ENCODE results near the gene PTPN5.
"Not testable (repeated sequence)": the region's sequence is repeated elsewhere in the genome, so short reads cannot be mapped to it uniquely, and the experiment has no call there.

PTPN5 gene

GRCh38 chr11:18709414-18709813 is 82.2 kb downstream of the PTPN5 start:
- DNase-seq (ENCODE audit: low read depth) = no peak

- DNase-seq (ENCODE audit: low read depth) = no peak
Observed at GRCh38 chr11:18707811-18708340, 83.7 kb downstream of the PTPN5 start.

DNA sequence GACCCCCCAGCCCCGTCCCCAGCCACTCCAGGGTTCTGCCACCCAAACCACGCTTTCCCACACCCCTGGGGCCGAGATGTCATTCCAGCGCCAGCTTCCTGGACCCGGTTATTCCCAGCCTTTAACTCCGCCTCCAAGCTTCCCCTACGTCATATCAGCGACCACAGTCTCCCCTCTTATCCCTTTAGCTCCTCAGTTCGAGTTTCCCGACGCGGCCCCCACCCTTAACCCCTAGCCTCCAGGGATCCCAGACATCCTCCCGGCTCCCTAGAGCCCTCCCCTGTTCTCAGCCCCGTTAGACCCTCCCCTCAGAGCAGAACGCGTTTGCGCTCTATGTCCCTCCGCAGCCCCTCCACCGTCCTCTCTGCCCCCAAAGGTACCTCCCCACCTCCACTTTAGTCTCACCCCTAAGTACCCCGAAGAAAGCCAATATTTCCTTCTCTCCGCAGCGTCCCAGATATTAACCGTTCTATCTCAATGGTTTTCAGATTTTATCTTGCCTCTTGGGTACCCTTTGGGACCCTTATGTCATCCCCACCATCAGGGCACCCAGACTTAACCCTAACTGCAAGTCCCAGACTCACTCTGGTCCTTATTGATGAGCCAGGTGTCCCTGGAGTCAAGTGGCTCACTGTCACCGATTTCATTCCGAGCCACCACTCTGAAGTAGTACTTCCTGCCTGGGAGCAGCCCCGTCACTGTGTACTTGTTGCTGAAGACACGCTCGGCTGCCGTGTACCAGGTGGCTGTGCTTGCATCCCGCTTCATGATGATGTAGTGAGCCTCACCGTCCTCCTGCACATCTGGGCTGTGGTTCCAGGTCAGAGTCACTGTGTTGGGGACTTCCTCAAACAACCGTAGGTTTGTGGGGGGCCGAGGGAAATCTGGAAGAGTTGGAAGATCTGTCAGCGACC is 85.0 kb downstream of the PTPN5 start:
- no peak for DNase-seq (ENCODE audit: low read depth)

DNA sequence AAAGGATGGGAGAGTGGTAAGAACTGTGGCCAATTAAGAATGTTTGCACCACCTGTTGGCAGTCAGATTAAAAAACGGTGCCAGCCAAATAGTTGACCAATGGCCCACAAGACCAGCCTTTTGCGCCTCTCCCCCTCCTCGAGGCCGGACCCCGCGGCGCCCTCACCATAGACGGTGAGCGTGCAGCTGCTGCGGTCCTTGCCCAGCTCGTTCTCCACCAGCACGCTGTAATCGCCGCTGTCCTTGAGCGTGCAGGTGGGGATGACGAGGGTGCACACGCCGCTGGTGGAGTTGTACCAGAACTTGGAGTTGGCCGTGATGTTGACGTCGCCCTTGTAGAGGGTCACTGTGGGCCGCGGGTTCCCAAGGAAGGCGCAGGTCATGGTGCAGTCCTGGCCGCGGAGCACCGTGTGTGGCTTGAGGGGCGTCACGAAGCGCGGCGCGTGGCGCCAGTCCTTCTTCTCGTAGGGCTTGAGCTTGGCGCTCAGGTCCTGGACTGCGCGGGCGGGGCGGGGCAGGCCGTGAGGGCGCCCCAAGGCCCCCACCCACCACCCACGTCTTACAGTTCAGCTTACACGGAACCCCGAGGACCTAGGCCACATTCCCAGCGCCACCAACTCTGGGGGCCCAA is 85.8 kb downstream of the PTPN5 start:
- DNase-seq (ENCODE audit: low read depth) = no peak

- no peak for DNase-seq (ENCODE audit: low read depth)
Observed at GRCh38 chr11:18704698-18705097, 86.9 kb downstream of the PTPN5 start.

DNA sequence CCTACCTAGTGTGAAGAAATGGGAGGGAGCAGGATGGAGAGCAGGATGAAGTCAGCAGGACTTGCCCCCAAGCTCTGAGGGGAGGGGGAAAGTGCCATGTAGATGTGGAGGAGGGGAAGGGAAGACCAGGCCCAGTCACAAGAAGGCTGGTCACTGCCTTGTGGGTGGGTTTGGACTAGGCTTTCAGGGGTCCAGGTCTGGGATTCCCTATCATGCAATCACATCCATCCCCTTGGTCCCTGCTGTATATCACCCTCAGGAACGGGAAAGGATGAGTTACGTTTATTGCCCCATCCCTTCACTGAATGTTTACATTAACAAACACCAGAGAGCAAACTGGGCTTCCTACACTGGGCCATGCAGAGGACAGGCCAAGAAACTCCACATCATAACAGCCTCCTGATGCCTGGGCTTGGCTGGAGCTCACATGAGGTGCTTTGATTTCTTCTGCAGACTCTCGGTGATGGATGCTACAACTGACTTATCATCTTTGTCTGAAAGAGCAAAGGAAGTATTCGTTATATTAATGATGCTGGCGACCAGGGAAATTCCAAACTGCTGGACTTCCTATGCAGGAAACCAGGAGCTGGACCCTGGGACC is 87.5 kb downstream of the PTPN5 start:
- no peak for DNase-seq (ENCODE audit: low read depth)

- DNase-seq (ENCODE audit: low read depth) = no peak
Observed at GRCh38 chr11:18703001-18703763, 88.4 kb downstream of the PTPN5 start.

- no peak for DNase-seq (ENCODE audit: low read depth)
Observed at GRCh38 chr11:18701614-18702216, 89.9 kb downstream of the PTPN5 start.

- DNase-seq (ENCODE audit: low read depth) = no peak
Observed at GRCh38 chr11:18700872-18701271, 90.7 kb downstream of the PTPN5 start.

DNA sequence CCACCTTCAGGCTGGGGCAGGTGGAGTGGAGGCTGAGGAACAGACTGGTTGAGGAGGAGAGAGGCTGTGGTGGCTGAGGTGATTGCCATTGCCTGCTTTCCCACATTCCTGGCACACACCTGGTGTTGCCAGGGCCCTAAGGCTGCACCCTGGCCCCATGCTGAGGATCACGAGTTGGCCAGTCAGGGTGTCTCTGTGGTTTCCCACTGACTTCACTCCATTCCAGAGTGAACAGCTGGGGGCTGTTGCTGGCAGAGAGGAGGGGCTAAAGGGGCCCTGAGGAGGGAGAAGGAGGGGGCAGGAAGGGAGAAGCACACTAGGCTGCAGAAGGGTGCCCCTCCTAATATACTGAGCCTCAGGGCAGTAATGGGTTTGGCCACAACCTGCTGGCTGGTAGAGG is 91.2 kb downstream of the PTPN5 start:
- no peak for DNase-seq (ENCODE audit: low read depth)

- no peak for DNase-seq (ENCODE audit: low read depth)
Observed at GRCh38 chr11:18699848-18700261, 91.7 kb downstream of the PTPN5 start.

- no peak for DNase-seq (ENCODE audit: low read depth)
Observed at GRCh38 chr11:18699269-18699596, 92.4 kb downstream of the PTPN5 start.

DNA sequence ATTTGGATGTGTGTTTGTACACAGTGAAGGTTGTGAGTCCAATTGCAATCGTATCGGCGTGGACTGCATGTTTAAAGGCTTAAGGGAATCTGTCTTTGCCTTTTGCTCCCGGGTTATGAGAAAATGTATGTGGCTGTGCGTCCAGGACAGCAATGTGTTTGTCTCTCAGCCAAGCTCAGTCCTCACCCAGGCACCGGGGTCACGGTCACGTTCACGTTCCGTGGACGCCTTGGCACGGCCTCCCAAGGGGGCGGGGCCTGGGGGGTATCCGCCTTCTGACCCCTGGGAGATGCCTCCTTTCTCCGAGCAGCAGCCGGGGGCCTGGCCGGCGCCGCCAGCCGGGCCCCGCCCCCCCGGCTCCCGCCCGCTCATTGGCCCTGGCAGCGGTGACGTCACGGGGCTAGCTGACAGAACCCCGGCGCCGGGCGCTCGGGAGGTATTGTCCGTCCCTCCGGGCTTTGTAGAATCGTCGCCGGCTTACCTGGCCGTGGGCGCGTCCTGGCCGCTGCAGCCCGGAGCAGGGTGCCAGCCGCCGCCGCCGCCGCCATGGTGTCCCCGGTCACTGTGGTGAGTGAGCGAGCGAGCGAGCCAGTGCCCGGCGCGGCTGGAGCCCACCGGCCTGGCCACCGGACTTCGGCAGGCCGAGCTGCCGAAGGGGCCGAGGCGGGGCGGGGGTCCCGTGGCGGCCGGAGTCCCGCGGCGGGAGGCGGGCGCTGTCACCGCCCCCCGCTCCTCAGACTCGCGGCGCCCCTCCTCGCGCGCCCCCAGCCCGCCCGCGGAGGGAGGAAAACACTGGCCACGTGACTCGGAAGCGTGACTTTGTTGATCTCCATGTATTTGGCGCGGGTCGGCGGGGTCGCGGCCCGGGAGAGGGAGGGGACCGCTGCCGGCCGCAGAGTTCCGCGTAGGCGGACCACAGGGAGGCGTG is 93.0 kb downstream of the PTPN5 start, which contains the start of gene TMEM86A:
Gene TMEM86A, plus strand, starts transcription at position 439 of the 928 bp plus-strand sequence. Its CDS starts 108 bp downstream, at position 547.
- peak; percentile 61 for DNase-seq (ENCODE audit: low read depth)

GRCh38 chr11:18697576-18697975 is 94.0 kb downstream of the PTPN5 start:
- no peak for DNase-seq (ENCODE audit: low read depth)

GRCh38 chr11:18696638-18697225 is 94.9 kb downstream of the PTPN5 start:
- DNase-seq (ENCODE audit: low read depth) = peak; percentile 26

GRCh38 chr11:18692941-18693760 is 98.4 kb downstream of the PTPN5 start:
- DNase-seq (ENCODE audit: low read depth) = no peak

GRCh38 chr11:18691467-18692140 is 100.0 kb downstream of the PTPN5 start:
- DNase-seq (ENCODE audit: low read depth) = not testable (repeated sequence)

- DNase-seq (ENCODE audit: low read depth) = no peak
Observed at GRCh38 chr11:18684267-18684666, 107.3 kb downstream of the PTPN5 start.

DNA sequence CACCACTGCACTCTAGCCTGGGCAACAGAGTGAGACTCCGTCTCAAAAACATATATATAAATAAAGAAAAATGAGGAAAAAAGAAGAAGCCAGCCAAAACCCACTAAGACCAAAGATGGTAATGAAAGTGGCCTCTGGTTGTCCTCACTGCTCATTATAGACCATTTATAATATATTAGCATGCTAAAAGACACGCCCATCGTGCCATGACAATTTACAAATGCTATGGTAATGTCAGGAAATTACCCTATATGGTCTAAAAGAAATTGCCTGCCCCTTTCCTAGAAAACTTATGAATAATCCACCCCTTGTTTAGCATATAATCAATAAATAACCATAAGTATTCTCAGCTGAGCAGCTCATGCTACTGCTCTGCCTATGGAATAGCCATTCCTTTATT is 109.1 kb downstream of the PTPN5 start:
- DNase-seq (ENCODE audit: low read depth) = no peak

Measured in stromal cell of bone marrow (primary cell).